A549 treated with RU486 at 1 μM for 4 hours (cell line): ENCODE results near the gene NR1I2. TPM values are rescaled to one million over a fixed set of nuclear protein-coding genes. Genes with fewer than 3 reads are reported as not detected.

Experiments
- total RNA-seq: library from RNA; stranded (reverse); fragments of 200-300 nt; extraction: Qiagen RNA extraction; gene quantifications from 5 replicates; pipeline ENCODE4 v1.2.3, GENCODE V29; 2022; ENCODE audit warnings: low read depth

Gene NR1I2
- total RNA-seq: not detected in 5 replicates

GRCh38 chr3:119781330-119782198 lies at the start of gene NR1I2:
TSS of gene NR1I2 (plus strand) at chr3:119782101.

Other genes starting within 250 kb of the NR1I2 start
- not detected in 5 replicates for gene CD80, start 222.5 kb upstream of the NR1I2 start, total RNA-seq
- 1.9 to 2.6 TPM (median 2.6 TPM) in 5 replicates for gene ADPRH, start 202.6 kb upstream of the NR1I2 start, total RNA-seq
- gene PLA1A, start 184.2 kb upstream of the NR1I2 start, total RNA-seq: 0.27 to 0.52 TPM (median 0.38 TPM) in 5 replicates
- 0.11 to 1.3 TPM (median 0.24 TPM) in 5 replicates for gene POPDC2, start 121.5 kb upstream of the NR1I2 start, total RNA-seq
- gene COX17, start 104.7 kb upstream of the NR1I2 start, total RNA-seq: 96.0 to 137 TPM (median 103 TPM) in 5 replicates
- 0.15 to 0.35 TPM (median 0.31 TPM) in 5 replicates for gene CFAP91, start 79.1 kb upstream of the NR1I2 start, total RNA-seq